Stimulated activated CD4-positive, alpha-beta T cell treated with anti-CD3 and anti-CD28 coated beads, Interleukin-15, amount 100 ng/mL, for 48 hours (primary cell): ENCODE data around the gene RMI2.

ENCODE experiments used
- DNase-seq, 2 donors: peaks; one replicate each; pipeline ENCODE4 v3.0.0-alpha.2; 2020; ENCODE audit warnings: low read depth in 2 of 2

RMI2 gene

GRCh38 chr16:11328172-11329070, 16.8 kb upstream of the RMI2 start:
- peak; percentile 30 to 45 for DNase-seq

GRCh38 chr16:11329071-11329491, 16.2 kb upstream of the RMI2 start:
- no peak for DNase-seq

- no peak for DNase-seq
Observed at GRCh38 chr16:11329891-11330290, 15.4 kb upstream of the RMI2 start.

- DNase-seq, result no peak
Observed at GRCh38 chr16:11330526-11331237, 14.6 kb upstream of the RMI2 start.

- DNase-seq, result no peak
Observed at GRCh38 chr16:11331967-11332366, 13.3 kb upstream of the RMI2 start.

- no peak for DNase-seq
Observed at GRCh38 chr16:11333010-11333409, 12.2 kb upstream of the RMI2 start.

GRCh38 chr16:11333702-11334101, 11.6 kb upstream of the RMI2 start:
- DNase-seq, result no peak

- no peak for DNase-seq
Observed at GRCh38 chr16:11334831-11335404, 10.3 kb upstream of the RMI2 start.

GRCh38 chr16:11339075-11339474, 6.2 kb upstream of the RMI2 start:
- no peak for DNase-seq

GRCh38 chr16:11340710-11341109, 4.5 kb upstream of the RMI2 start:
- DNase-seq, result no peak

- no peak for DNase-seq
Observed at GRCh38 chr16:11341371-11341770, 3.9 kb upstream of the RMI2 start.

GRCh38 chr16:11342021-11342855, 3.0 kb upstream of the RMI2 start:
- no peak for DNase-seq

GRCh38 chr16:11346700-11347319, 1.6 kb downstream of the RMI2 start:
- no peak for DNase-seq

- no peak for DNase-seq
Observed at GRCh38 chr16:11347831-11348230, 2.6 kb downstream of the RMI2 start.

- no peak for DNase-seq
Observed at GRCh38 chr16:11348737-11349598, 3.7 kb downstream of the RMI2 start.

GRCh38 chr16:11349599-11350276, 4.5 kb downstream of the RMI2 start:
- DNase-seq, result no peak

GRCh38 chr16:11350519-11350918, 5.3 kb downstream of the RMI2 start:
- no peak for DNase-seq

- DNase-seq, result no peak
Observed at GRCh38 chr16:11350921-11351335, 5.7 kb downstream of the RMI2 start.

- DNase-seq, result no peak
Observed at GRCh38 chr16:11353158-11353557, 7.9 kb downstream of the RMI2 start.

- no peak for DNase-seq
Observed at GRCh38 chr16:11354407-11354732, 9.1 kb downstream of the RMI2 start.
